ENCODE results near the gene PET100.

PET100 gene

GRCh38 chr19:7654401-7654800 lies 24.8 kb downstream of the PET100 start:
- no peak for DNase-seq

- no peak for DNase-seq
Measured at GRCh38 chr19:7655581-7655980, 26.0 kb downstream of the PET100 start.

DNA sequence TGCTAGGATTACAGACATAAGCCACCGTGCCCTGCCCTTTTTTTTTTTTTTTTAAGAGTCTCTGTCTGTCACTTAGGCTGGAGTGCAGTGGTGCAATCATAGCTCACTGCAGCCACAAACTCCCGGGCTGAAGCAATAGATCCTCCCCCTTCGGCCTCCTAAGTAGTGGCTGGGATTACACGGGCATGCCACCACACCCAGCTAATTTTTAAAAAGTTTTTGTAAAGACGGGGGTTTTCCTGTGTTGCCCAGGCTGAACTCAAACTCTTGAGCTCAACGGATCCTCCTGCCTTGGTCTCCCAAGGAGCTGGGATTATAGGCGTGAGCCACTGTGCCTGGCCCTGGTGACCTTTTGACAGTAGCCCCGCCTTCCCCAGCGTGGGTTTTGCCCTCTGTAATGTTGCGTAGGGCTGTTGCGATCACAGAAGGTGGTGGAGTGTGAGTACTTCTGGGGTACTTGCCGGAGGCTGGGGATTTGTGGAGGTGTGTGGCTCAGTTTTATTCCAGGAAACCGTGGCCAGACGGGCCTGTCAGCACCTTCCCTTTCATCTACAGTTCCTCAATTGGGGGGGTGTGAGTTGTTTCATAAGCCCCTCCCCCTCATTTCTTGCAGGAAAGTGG lies 27.6 kb downstream of the PET100 start:
- no peak for DNase-seq

DNA sequence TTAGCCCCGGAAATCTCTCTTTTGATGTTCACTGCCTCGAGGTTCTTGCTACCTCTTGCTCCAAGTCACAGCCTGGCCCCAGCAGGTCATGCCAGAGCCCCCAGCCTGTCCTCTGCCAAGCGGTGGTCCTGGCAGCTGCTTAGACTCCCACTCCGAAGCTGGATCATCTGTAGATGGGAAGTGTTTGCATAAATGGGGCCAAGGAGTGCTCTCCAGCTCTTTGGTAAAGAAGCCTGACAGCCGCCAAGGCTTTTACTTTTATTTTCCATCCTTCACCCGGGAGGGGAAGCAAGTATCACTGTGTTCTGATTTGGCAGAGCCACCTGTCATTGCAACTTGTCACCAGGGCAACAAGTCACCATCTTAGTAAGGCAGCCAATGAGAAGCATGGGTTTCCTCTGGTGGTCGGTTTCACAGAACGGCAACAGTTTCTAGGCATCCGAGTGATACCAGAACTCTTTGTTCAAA lies 28.7 kb downstream of the PET100 start:
- DNase-seq = no peak

GRCh38 chr19:7661744-7662538 lies 32.3 kb downstream of the PET100 start:
- DNase-seq = no peak

- DNase-seq = no peak
Measured at GRCh38 chr19:7662657-7663056, 33.1 kb downstream of the PET100 start.

DNA sequence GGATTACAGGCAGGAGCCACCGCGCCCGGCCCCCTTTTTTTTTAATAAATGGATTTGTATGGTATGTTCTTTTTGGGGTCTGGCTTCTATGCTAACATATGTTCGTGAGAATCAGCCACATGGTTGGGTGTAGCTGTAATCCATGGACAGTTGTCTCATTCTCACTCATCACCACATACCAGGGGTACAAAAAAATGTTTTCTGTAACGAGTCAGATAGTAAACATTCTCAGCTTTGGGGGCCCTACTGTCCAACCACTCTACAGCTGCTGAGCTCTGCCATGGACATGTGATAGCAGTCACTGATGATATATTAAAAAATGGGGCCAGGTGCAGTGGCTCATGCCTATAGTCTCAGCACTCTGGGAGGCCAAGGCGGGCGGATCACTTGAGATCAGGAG lies 34.1 kb downstream of the PET100 start:
- DNase-seq = no peak

DNA sequence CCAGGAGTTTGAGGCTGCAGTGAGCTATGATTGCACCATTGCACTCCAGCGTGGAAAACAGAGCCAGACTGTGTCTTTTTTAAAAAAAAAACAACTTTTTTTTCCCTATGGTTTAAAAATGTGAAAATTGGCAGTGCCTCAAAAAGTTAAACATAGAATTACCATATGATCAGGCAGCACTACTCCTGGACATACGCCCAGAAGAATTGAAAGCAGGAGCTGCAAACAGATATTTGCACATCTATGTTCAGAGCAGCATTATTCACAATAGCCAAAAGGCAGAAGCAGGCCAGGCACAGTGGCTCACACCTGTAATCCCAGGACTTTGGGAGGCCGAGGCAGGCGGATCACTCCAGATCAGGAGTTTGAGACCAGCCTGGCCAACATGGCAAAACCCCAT lies 35.5 kb downstream of the PET100 start:
- no peak for DNase-seq

DNA sequence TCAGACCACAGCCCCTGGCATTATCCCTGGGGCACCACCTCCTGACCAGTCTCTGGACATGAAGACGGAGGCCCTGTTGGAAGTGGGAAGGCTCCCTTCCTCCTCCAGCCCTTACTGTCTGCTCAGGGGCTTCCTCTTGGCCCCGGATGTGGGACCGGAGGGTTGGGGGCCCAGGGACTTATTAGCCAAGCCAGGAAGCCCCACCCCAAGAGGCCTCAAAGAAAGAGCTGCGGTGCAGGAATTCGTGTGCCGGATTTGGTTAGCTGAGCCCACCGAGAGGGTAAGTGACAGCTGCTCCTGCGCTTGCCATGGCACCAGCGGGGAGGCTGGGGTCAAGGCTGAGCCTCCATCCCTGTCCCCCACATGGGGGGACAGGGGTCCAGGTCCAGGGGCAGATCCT lies 39.2 kb downstream of the PET100 start, which contains the start of gene RETN:
Gene RETN, plus strand, starts transcription at position 208 of the 400 bp plus-strand sequence. CDS start 278 bp downstream, outside the sequence.
- DNase-seq = no peak

GRCh38 chr19:7669641-7670040 lies 40.0 kb downstream of the PET100 start:
- no peak for DNase-seq

- DNase-seq = no peak
Measured at GRCh38 chr19:7670150-7670783, 40.7 kb downstream of the PET100 start.

DNA sequence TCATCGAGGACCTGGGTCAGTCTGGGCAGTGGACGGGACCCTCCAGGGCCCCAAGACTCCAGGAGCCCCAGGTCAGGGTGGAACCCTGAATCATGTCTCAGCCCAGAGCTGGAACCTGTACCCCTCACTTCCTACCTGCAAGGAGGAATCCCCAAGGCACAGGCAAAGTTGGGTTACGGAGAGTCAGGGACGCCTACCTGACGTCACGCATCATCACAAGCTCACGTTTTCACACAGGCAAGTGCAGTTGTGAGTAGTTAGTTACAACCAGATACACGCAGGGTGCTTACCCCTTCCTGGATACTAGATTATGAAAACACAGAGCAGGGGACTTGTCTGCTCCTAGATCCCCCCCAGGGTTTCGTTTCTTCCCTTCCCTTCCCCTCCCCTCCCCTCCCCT lies 41.2 kb downstream of the PET100 start:
- no peak for DNase-seq

DNA sequence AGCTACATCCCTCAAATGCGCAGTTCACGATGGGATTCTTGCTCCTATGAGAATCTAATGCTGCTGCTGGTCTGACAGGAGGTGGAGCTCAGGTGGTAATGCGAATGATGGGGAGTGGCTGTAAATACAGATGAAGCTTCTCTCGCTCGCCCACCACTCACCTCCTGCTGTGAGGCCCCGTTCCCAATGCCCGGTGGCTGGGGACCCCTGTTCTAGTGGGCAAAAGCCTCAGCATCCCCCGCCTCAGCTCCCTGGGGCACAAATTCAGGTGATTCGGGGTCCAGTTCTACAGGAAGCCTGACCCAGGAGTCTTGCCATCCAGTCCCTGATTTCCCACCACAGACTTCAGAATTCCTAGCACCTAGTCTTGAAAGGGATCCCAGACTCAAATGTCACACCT lies 42.9 kb downstream of the PET100 start:
- no peak for DNase-seq

GRCh38 chr19:7674010-7675005 lies 44.7 kb downstream of the PET100 start:
- DNase-seq = peak; percentile 32

GRCh38 chr19:7676376-7676775 lies 46.8 kb downstream of the PET100 start:
- DNase-seq = no peak

GRCh38 chr19:7676854-7677253 lies 47.3 kb downstream of the PET100 start, which contains the start of gene MCEMP1:
MCEMP1 (plus strand) TSS chr19:7677090; CDS start chr19:7677121, 31 bp downstream.
- DNase-seq = no peak

- no peak for DNase-seq
Measured at GRCh38 chr19:7677669-7678311, 48.2 kb downstream of the PET100 start.

DNA sequence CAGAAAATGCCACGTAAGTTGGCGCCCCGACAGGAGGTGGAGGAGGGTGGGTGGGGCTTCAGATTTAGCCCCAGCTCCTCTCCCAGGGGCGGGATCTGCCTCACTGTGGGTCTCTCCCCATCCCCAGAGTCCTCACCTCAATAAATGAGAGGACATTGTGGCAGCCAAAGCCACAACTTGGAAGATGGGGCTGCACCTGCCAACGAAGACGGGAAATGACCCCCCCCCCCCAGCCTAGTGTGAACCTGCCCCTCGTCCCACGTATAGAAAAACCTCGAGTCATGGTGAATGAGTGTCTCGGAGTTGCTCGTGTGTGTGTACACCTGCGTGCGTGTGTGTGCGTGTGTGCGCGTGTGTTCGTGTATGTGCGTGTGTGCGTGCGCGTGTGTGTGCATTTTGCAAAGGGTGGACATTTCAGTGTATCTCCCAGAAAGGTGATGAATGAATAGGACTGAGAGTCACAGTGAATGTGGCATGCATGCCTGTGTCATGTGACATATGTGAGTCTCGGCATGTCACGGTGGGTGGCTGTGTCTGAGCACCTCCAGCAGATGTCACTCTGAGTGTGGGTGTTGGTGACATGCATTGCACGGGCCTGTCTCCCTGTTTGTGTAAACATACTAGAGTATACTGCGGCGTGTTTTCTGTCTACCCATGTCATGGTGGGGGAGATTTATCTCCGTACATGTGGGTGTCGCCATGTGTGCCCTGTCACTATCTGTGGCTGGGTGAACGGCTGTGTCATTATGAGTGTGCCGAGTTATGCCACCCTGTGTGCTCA lies 49.6 kb downstream of the PET100 start:
- DNase-seq = peak; percentile 69

DNA sequence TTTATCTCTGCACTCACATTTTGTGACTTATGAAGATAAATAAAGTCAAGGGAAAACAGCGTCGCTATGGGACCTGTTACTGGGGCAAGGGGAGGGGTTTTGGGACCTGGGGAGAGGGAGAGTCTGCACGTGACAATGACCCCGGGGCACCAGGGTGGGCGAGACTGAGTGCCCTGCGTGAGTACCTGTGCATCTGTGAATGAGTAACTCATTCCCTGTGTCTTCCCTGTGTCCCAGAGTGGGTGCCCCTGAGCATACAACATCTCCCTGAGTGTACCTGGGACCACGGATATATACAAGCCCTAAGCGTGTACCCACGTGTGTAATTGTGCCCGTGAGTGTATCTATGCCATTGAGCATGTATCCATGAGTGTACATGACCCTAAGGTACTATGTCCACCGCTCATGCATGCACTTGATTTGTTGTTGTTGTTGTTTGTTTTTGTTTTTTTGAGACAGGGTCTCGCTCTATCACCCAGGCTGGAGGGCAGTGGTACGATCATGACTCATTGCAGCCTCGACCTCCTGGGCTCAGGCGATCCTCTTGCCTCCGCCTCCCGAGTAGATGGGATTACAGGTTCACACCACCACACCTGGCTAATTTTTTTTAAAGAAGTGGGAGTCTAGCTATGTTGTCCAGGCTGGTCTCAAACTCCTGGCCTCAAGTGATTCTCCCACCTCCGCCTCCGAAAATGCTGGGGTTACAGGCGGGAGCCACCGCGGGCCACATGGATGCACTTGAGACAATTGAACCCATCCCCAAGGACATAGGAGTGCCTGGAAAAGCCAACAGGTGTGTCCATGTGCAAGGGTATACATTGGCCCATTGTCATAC lies 50.4 kb downstream of the PET100 start:
- DNase-seq = no peak

Data from stimulated activated CD4-positive, alpha-beta T cell treated with anti-CD3 and anti-CD28 coated beads, Interleukin-4, amount 100 ng/mL, for 1 hour (primary cell).